ENCODE measurements around the gene PF4V1.

Gene PF4V1

GRCh38 chr4:73847526-73848182 lies 5.4 kb upstream of the PF4V1 start:
- no peak for DNase-seq (ENCODE audit: low read depth)

DNA sequence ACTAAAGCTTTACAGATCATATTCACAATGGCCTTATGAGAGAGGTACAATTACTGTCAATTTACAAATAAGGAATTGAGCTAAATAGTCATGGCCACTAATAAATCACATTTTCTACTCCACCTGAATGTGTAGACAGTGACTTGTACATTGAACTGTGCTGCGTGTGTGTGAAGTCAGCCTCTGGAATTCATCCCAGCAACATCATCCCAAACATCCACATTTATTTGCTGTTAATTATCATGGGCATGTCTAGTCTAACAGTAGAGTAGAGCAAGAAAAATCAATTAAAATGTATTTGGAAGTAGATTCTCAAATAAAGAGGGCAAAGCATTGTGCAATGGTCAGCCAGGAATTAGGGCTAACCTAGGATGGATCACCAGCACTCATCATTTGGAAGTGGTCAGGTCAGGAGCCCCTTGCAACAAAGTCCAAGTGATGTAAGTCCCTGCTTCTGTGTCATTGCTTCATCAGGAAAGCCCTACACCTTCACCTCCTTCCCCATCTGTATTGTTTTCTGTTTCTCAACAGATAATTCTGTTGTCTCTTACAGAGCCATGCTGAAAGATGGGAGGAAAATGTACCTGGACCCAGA lies 4.8 kb upstream of the PF4V1 start:
- DNase-seq (ENCODE audit: low read depth) = no peak

DNA sequence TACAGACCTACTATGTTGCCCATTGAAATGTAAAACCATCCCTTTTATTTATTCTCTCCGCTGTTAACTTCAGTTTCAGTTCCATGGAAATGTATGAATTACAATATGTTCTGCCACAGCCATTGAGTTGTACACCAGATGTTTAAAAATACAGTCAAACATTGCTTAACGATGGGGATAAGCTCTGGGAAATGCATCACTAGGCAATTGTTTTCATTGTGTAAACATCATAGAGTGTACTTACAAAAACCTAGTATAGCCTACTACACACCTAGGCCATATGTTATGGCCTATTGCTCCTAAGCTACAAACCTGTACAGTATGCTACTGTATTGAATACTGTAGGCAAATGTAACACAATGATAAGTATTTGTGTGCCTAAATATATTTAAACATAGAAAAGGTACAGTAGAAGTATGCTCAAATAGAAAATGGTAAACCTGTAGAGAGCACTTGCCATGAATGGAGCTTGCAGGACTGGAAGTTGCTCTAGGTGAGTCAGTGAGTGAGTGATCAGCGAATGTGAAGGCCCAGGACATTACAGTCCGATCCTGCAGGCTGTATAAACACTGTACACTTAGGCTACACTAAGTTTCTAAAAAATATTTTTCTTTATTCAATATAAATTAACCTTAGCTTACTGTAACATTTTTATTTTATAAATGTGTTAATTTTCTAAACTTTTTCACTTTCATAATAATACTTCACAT lies 2.7 kb upstream of the PF4V1 start:
- DNase-seq (ENCODE audit: low read depth) = no peak

DNA sequence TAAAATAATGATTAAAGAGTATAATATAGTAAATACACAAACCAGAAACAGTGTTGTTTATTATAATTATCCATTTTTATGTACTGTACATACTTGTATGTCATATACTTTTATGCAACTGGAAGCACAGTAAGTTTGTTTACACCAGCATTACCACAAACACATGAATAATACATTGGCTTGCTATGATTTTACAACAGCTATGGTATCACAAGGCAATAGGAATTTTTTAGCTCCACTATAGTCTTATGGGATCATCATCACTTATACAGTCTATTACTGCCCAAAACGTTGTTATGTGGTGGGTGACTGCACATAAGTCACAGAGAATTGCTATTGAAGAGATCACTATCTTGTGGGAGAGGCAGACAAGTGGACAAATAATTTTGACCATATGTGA lies 1.8 kb upstream of the PF4V1 start:
- DNase-seq (ENCODE audit: low read depth) = no peak

- no peak for DNase-seq (ENCODE audit: low read depth)
These were observed 325 bp upstream of the PF4V1 start for GRCh38 chr4:73852771-73853170.

DNA sequence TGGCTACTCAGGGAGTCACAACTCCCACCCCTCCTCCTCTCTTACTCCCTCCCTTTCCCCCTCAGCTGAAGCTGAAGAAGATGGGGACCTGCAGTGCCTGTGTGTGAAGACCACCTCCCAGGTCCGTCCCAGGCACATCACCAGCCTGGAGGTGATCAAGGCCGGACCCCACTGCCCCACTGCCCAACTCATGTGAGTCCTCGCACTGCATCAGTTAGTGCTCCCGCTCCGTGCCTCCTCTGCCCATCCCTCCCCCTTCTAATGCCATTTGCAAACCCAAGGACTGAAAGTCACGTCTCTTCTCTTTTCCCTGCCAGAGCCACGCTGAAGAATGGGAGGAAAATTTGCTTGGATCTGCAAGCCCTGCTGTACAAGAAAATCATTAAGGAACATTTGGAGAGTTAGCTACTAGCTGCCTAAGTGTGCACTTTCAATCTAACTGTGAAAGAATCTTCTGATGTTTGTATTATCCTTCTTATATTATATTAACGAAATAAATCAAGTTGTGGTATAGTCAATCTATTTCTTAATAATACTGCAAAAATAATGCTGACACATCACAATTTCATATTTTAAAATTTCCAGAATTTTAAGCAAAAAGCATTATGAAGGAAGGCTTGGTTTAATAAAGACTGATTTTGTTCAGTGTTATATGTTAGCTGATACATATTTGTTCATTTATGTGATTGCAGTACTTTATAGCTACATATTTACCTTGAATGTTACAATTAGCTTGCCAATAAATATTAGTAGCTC lies 800 bp downstream of the PF4V1 start:
- no peak for DNase-seq (ENCODE audit: low read depth)

DNA sequence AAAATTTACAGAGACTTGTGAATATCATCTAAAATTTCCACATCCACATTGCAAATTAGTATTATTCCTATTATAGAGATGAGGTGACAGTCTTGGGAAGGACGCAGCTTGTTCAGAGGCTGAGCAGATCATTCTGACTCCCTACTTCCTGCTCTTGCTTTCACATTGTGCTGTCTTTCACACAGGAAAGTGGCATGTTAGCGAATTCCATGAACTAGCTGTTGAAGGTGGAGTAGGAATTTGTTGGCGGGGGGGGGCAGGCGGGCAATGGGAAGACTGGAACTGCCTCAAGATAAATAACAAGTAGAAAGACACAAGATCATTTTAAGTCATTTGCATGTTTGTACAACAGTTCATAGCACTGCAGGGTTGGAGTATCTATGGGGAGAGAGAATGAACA lies 2.3 kb downstream of the PF4V1 start:
- no peak for DNase-seq (ENCODE audit: low read depth)

- DNase-seq (ENCODE audit: low read depth) = no peak
These were observed 3.4 kb downstream of the PF4V1 start for GRCh38 chr4:73856518-73856917.

GRCh38 chr4:73859614-73860088 lies 6.6 kb downstream of the PF4V1 start:
- DNase-seq (ENCODE audit: low read depth) = no peak

- DNase-seq (ENCODE audit: low read depth) = no peak
These were observed 7.1 kb downstream of the PF4V1 start for GRCh38 chr4:73860181-73860580.

- DNase-seq (ENCODE audit: low read depth) = no peak
These were observed 7.8 kb downstream of the PF4V1 start for GRCh38 chr4:73860917-73861316.

DNA sequence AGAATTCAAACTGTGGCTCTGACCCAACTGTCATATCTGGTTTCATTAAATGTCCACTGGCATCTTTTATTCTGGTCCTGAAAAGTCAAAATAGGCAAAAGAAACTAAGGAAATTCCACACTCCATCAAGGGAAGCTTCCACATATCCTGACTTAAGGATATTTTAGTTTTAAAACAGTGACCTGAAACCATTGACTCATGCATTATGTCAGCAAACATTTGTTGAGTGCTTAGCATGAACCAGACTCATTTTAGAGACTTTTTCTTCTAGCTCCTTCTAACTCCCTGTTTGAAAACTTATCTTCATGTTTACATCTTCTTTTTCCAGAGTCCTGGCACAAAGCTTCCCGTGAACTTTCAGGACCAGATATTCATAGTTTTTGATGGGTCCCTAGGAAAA lies 9.2 kb downstream of the PF4V1 start:
- DNase-seq (ENCODE audit: low read depth) = no peak

GRCh38 chr4:73864365-73864764 lies 11.3 kb downstream of the PF4V1 start:
- DNase-seq (ENCODE audit: low read depth) = no peak

DNA sequence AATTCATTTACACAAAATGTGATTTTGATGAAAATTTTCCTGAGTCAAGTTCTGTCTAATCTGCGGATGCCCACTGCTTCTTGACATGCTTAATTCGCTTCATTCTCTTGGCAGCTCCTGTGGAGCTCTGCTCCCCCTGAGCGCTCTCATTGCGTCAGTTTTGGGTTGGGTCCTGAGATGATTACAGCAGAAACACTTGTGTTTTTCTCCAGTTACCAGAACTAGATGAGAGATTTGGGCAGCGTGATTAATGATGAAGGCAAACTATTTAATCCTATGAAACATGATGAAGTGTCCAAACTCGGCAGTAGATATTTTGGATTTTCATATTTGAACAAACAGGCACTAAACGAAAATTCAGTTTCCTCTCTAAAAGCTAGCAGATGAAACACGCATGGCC lies 11.9 kb downstream of the PF4V1 start:
- DNase-seq (ENCODE audit: low read depth) = no peak

- no peak for DNase-seq (ENCODE audit: low read depth)
These were observed 12.5 kb downstream of the PF4V1 start for GRCh38 chr4:73865431-73866096.

- DNase-seq (ENCODE audit: low read depth) = no peak
These were observed 13.2 kb downstream of the PF4V1 start for GRCh38 chr4:73866246-73866645.

DNA sequence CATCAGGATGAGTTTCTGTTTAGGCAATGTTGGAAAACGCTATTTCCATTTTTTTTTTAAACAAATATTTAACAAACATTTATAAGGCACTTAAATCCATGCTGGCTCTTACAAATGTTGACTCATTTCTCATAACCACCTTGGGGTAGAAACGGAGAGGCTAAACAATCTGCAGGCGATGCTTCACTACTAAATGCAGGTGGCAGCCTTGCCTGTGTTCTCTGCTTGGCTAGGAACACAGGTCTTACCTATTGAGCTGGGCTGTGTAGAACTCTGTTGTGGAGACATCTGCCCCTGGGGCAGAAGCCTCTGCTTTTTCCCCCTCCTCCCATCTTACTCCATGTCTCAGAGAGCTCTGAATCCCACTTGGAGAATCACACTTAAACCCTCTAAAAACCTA lies 14.7 kb downstream of the PF4V1 start:
- DNase-seq (ENCODE audit: low read depth) = no peak

DNA sequence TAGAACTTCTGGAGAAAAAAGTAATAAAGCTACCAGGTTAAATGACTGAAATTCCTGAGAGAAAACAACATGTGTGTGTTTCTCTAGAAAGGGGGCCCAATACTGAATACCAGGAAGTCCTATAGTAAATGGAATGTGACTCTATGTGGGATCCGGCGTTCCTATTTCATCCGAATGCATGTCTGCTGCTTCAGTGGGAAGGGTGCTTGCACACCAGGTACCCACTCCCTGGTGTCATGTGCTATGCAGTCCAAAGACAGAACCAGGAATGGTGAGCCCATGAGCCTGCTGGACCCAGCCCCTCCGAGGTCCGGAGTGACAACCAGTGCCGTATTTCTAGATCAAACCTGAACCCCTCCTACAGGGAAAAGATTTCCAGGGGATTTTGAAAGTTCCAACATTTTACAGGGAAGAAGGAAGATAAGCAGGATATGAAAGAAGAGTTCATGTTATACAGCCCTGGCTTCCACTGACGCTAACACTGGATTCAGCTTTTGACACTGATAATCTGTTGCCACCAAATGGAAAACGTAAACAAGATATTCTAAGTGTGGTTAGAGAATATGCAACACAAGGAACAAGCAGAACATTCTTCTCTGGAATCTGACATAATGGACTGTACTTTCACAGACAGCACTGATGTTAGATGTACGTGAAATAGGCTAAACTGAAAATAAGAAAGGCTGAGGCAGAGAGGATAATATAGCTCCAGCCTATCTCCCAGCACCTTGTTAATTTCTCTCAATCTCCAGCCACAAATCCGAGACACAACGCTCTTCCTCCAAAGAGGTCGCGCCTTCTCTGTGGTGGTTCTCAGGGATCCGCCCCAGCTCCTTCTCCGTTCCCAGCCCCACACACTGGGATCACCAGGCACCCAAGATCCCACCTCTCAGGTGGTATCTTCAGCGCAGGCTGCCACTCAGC lies 15.4 kb downstream of the PF4V1 start:
- DNase-seq (ENCODE audit: low read depth) = no peak

DNA sequence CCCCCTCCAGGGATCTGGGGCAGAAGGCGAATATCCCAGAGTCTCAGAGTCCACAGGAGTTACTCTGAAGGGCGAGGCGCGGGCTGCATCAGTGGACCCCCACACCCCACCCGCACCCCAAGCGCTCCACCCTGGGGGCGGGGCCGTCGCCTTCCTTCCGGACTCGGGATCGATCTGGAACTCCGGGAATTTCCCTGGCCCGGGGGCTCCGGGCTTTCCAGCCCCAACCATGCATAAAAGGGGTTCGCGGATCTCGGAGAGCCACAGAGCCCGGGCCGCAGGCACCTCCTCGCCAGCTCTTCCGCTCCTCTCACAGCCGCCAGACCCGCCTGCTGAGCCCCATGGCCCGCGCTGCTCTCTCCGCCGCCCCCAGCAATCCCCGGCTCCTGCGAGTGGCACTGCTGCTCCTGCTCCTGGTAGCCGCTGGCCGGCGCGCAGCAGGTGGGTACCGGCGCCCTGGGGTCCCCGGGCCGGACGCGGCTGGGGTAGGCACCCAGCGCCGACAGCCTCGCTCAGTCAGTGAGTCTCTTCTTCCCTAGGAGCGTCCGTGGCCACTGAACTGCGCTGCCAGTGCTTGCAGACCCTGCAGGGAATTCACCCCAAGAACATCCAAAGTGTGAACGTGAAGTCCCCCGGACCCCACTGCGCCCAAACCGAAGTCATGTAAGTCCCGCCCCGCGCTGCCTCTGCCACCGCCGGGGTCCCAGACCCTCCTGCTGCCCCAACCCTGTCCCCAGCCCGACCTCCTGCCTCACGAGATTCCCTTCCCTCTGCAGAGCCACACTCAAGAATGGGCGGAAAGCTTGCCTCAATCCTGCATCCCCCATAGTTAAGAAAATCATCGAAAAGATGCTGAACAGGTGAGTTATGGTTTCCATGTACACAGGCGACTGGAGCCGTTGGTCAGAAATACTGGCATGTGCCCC lies 16.3 kb downstream of the PF4V1 start, which contains the start of gene CXCL1:
Gene CXCL1 (plus strand): TSS at position 264 of the 926 bp plus-strand sequence. CDS start 78 bp downstream, at position 342.
- DNase-seq (ENCODE audit: low read depth) = no peak

DNA sequence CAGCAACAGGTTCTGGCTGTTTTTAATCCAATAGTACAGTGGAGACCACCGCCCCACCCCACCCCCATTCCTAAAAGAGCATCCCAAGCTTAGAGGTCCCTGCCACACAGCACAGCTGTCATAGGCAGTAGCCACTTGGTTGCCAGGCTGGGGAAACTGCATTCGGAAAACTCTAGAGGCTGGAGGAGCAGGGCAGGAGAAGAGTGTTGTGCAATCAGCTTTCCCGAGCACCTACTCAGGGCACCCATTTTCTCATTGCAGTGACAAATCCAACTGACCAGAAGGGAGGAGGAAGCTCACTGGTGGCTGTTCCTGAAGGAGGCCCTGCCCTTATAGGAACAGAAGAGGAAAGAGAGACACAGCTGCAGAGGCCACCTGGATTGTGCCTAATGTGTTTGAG lies 17.2 kb downstream of the PF4V1 start:
- DNase-seq (ENCODE audit: low read depth) = no peak
